K562 (cell line): Measurements from ENCODE around the gene TBPL2. TPM values are rescaled to one million over a fixed set of nuclear protein-coding genes. Genes with fewer than 3 reads are reported as not detected.

Experiments used
- ATAC-seq: fragments of 200-7000 bp; cut with Tn5 transposase; 3 replicates; pipeline ENCODE4 v1.9.1; 2020; ENCODE audit warnings: moderate library complexity
- BruUV-seq: library from RNA; stranded (reverse); fragments of 400-500 nt; replicated peaks from 2 replicates; lab custom pipeline; 2021; lab: Mats Ljungman, UMichigan
- CTCF ChIA-PET: fragments of 300-600 bp; formaldehyde crosslinking; extraction: SDS; loops from one replicate; lab custom pipeline; 2021; ENCODE audit warnings: low intra/inter-chr PET ratio; lab: Yijun Ruan, JAX
- POLR2A ChIA-PET: fragments of 300-600, 350-650 bp; sonication (Branson Sonifier 250); formaldehyde crosslinking; extraction: SDS; loops from one replicate; lab custom pipeline; 2021; ENCODE audit warnings: antibody characterized with exemption, inconsistent platforms; lab: Yijun Ruan, JAX
- DNase-seq, 4 experiments: peaks; one replicate each; pipeline versions ENCODE4 v3.0.0 to v3.0.0-alpha.2; 2011 to 2018; ENCODE audit warnings: low spot score in 3 of 4, mixed read lengths in 3 of 4; ENCODE audit errors: extremely low read depth in 1 of 4
- FAIRE-seq: peaks from 2 replicates; lab custom pipeline; 2011; peaks lifted over from hg19 to GRCh38; lab: Jason Lieb, UNC
- H2AFZ ChIP-seq: 2 replicates; pipeline ENCODE4 v1.6.0; 2011; ENCODE audit warnings: low read depth, low read length, control low read depth, inconsistent platforms
- H3K27ac ChIP-seq: fragments of 200-600 bp; 3 replicates; pipeline ENCODE4 v1.8.0; 2011; ENCODE audit warnings: low read depth, mild to moderate bottlenecking, control low read depth, inconsistent platforms, low read length, moderate library complexity, mixed read lengths; ENCODE audit errors: extremely low read depth
- H3K27me3 ChIP-seq, 2 experiments: fragments of 300-600 bp in 1 of 2; 2 replicates in 1 of 2; 3 replicates in 1 of 2; pipeline versions ENCODE4 v1.6.0 to v1.8.0; 2011; ENCODE audit warnings: inconsistent platforms in 2 of 2, low read length in 2 of 2, mild to moderate bottlenecking in 1 of 2, mixed read lengths in 1 of 2, moderate library complexity in 1 of 2; ENCODE audit not compliant: control insufficient read depth in 2 of 2, insufficient read depth in 2 of 2
- H3K36me3 ChIP-seq: fragments of 300-600 bp; 3 replicates; pipeline ENCODE4 v1.8.0; 2011; ENCODE audit warnings: mild to moderate bottlenecking, low read length, inconsistent platforms; ENCODE audit not compliant: control insufficient read depth, insufficient read depth
- H3K4me1 ChIP-seq, 2 experiments: fragments of 200-600 bp in 1 of 2; replicated peaks in 1 of 2; 2 replicates in 1 of 2; 3 replicates in 1 of 2; pipeline versions ENCODE4 v1.5.1 to v1.8.0; 2011; ENCODE audit warnings: inconsistent platforms in 2 of 2, low read length in 2 of 2, mild to moderate bottlenecking in 1 of 2, mixed read lengths in 1 of 2, moderate library complexity in 1 of 2; ENCODE audit not compliant: control insufficient read depth in 2 of 2, insufficient read depth in 2 of 2
- H3K4me2 ChIP-seq: 2 replicates; pipeline ENCODE4 v1.6.1; 2011; ENCODE audit warnings: low read length, control low read depth, inconsistent platforms, mixed read lengths; ENCODE audit not compliant: insufficient read depth
- H3K4me3 ChIP-seq: fragments of 200-600 bp; sonication (generic), shearing (Covaris generic); 2 replicates; pipeline ENCODE4 v1.5.1; 2016; ENCODE audit warnings: control low read depth, inconsistent platforms
- H3K79me2 ChIP-seq: fragments of 200-600 bp; 3 replicates; pipeline ENCODE4 v1.8.0; 2011; ENCODE audit warnings: low read length, inconsistent platforms; ENCODE audit not compliant: control insufficient read depth, insufficient read depth
- H3K9ac ChIP-seq, 2 experiments: 2 replicates each; pipeline versions ENCODE4 v1.6.0 to v1.6.1; 2011; ENCODE audit warnings: low read depth in 2 of 2, low read length in 2 of 2, control low read depth in 1 of 2, inconsistent platforms in 1 of 2, mild to moderate bottlenecking in 1 of 2, mixed read lengths in 1 of 2; ENCODE audit not compliant: insufficient read depth in 1 of 2
- H3K9me1 ChIP-seq: one replicate; pipeline ENCODE4 v1.6.0; 2011; ENCODE audit warnings: inconsistent platforms, mild to moderate bottlenecking, low read length, moderate library complexity; ENCODE audit not compliant: control insufficient read depth, insufficient read depth
- H3K9me3 ChIP-seq: replicated peaks from 2 replicates; pipeline ENCODE4 v1.5.1; 2011; ENCODE audit warnings: low read depth, low read length, inconsistent platforms; ENCODE audit not compliant: control insufficient read depth, insufficient read depth
- H4K20me1 ChIP-seq: replicated peaks from 2 replicates; pipeline ENCODE4 v1.6.1; 2011; ENCODE audit warnings: low read length, inconsistent platforms, mixed read lengths; ENCODE audit not compliant: control insufficient read depth, insufficient read depth
- ATF3 ChIP-seq, 2 experiments: fragments of 450-650 bp in 1 of 2; sonication (generic) in 1 of 2; formaldehyde crosslinking in 1 of 2; IDR thresholded peaks in 1 of 2; conservative IDR thresholded peaks in 1 of 2; 2 replicates each; pipeline versions ENCODE4 v1.6.1 to v1.8.1; 2016 to 2023; ENCODE audit warnings: mild to moderate bottlenecking in 2 of 2, moderate library complexity in 2 of 2, inconsistent platforms in 1 of 2, missing genetic modification reagents in 1 of 2
- CXXC5 ChIP-seq: fragments of 250-450 bp; sonication (Bioruptor Pico); IDR thresholded peaks from 2 replicates; pipeline ENCODE4 v1.8.0; 2022; ENCODE audit warnings: inconsistent platforms, mild to moderate bottlenecking, moderate library complexity
- EHMT2 ChIP-seq: fragments of 450-650 bp; IDR thresholded peaks from 2 replicates; pipeline ENCODE4 v1.6.1; 2018; ENCODE audit warnings: antibody characterized with exemption
- FOXM1 ChIP-seq, 2 experiments: fragments of 450-650 bp in 1 of 2; sonication (generic) in 1 of 2; formaldehyde crosslinking in 1 of 2; IDR thresholded peaks; 2 replicates each; pipeline versions ENCODE4 v1.6.1 to v1.9.0; 2017 to 2022; ENCODE audit warnings: low read depth in 2 of 2, mild to moderate bottlenecking in 2 of 2, missing genetic modification reagents in 1 of 2, moderate library complexity in 1 of 2
- GABPA ChIP-seq: fragments of 200-800 bp; sonication (Bioruptor generic); conservative IDR thresholded peaks from 2 replicates; pipeline ENCODE4 v1.6.1; 2016; ENCODE audit warnings: low read depth, missing genetic modification characterization, missing compliant biosample characterization
- GABPB1 ChIP-seq: sonication (generic); formaldehyde crosslinking; IDR thresholded peaks from 2 replicates; pipeline ENCODE4 v1.8.0; 2022; ENCODE audit warnings: mild to moderate bottlenecking, missing genetic modification reagents
- GATAD2A ChIP-seq: fragments of 450-650 bp; IDR thresholded peaks from 2 replicates; pipeline ENCODE4 v1.6.1; 2017
- KLF1 ChIP-seq: fragments of 450-650 bp; IDR thresholded peaks from 2 replicates; pipeline ENCODE4 v1.6.1; 2016; ENCODE audit warnings: missing genetic modification characterization, missing compliant biosample characterization
- KLF16 ChIP-seq: IDR thresholded peaks from 2 replicates; pipeline ENCODE4 v1.6.1; 2016; ENCODE audit warnings: antibody characterized with exemption
- NCOR1 ChIP-seq: fragments of 450-650 bp; IDR thresholded peaks from 2 replicates; pipeline ENCODE4 v1.6.1; 2016; ENCODE audit warnings: mild to moderate bottlenecking, moderate library complexity
- NFATC3 ChIP-seq: fragments of 450-650 bp; IDR thresholded peaks from 2 replicates; pipeline ENCODE4 v1.6.1; 2017; ENCODE audit warnings: mild to moderate bottlenecking
- PURB ChIP-seq: sonication (generic); formaldehyde crosslinking; IDR thresholded peaks from 2 replicates; pipeline ENCODE4 v1.9.0; 2021; ENCODE audit warnings: low read depth, mild to moderate bottlenecking, missing genetic modification reagents
- RHOXF2B ChIP-seq: fragments of 250-450 bp; sonication (Bioruptor Pico); conservative IDR thresholded peaks from 2 replicates; pipeline ENCODE4 v1.5.1; 2021
- SLC30A9 ChIP-seq: fragments of 250-450 bp; sonication (Bioruptor Pico); IDR thresholded peaks from 2 replicates; pipeline ENCODE4 v1.8.0; 2022; ENCODE audit warnings: mild to moderate bottlenecking, moderate library complexity
- THRB ChIP-seq: fragments of 450-650 bp; formaldehyde crosslinking; conservative IDR thresholded peaks from 2 replicates; pipeline ENCODE4 v1.4.0; 2022; ENCODE audit warnings: mild to moderate bottlenecking, missing genetic modification characterization
- ZKSCAN1 ChIP-seq: fragments of 150-350 bp; IDR thresholded peaks from 2 replicates; pipeline ENCODE4 v1.6.1; 2016; ENCODE audit warnings: low read depth, low read length
- ZNF316 ChIP-seq: fragments of 450-650 bp; IDR thresholded peaks from 2 replicates; pipeline ENCODE4 v1.6.1; 2016
- ZNF511 ChIP-seq: sonication (generic); formaldehyde crosslinking; IDR thresholded peaks from 2 replicates; pipeline ENCODE4 v1.8.0; 2022; ENCODE audit warnings: mild to moderate bottlenecking, missing genetic modification reagents
- ZNF639 ChIP-seq, 2 experiments: fragments of 200-800 bp in 1 of 2; sonication (Bioruptor generic) in 1 of 2; sonication (generic) in 1 of 2; formaldehyde crosslinking in 1 of 2; IDR thresholded peaks in 1 of 2; conservative IDR thresholded peaks in 1 of 2; 2 replicates each; pipeline versions ENCODE4 v1.5.0 to v1.6.1; 2016 to 2020; ENCODE audit warnings: missing compliant biosample characterization in 1 of 2, missing genetic modification characterization in 1 of 2, missing genetic modification reagents in 1 of 2
- WGBS: fragments of 100-300 bp; shearing (Covaris generic); methylation state at CpG from one replicate; pipeline ENCODE4 v1.1.6; 2016; ENCODE audit warnings: low coverage, mixed read lengths; ENCODE audit not compliant: insufficient coverage; ENCODE audit errors: missing lambda C conversion rate; 5-methylcytosine and 5-hydroxymethylcytosine counted together
- in situ Hi-C: fragments of 300-500 bp; cut with MboI; formaldehyde crosslinking; loops from 4 replicates; pipeline ENCODE4 v1.15.0; 2018; ENCODE audit warnings: inconsistent platforms, mixed read lengths
- intact Hi-C: fragments of 100-400 bp; cut with micrococcal nuclease; formaldehyde crosslinking; loops from 2 replicates; pipeline ENCODE4 v1.14.2; 2022
- polyA plus RNA-seq, 8 experiments: library from polyadenylated mRNA; depleted of rRNA in 4 of 8; stranded (reverse) in 5 of 8; unstranded in 3 of 8; fragments of >200 nt; fragmentation: Nextera tagmentation in 2 of 8; fragmentation: Illumina TruSeq in 1 of 8; extraction: Ambion mirVana in 2 of 8; extraction: Trizol in 1 of 8; gene quantifications; 2 replicates each; pipeline versions ENCODE4 v1.2.1 to v1.2.3, GENCODE V29; 2011 to 2014; ENCODE audit warnings: inconsistent platforms in 1 of 8, missing spikeins in 1 of 8
- total RNA-seq, 7 experiments: library from RNA; depleted of rRNA in 6 of 7; stranded (reverse); fragments of >200 nt in 6 of 7; fragmentation: Illumina TruSeq in 2 of 7; extraction: Trizol in 2 of 7; gene quantifications; 2 replicates each; pipeline versions ENCODE4 v1.2.1 to v1.2.3, GENCODE V29; 2011 to 2021; ENCODE audit warnings: low replicate concordance in 1 of 7

TBPL2 gene
- total and polyA plus RNA-seq, 9 of the 15 experiments (the other 6 are each of a cell fraction or from before 2014, with no cell fraction given) = not detected

- intact Hi-C loops (no loop called here), in situ Hi-C loops (no loop called here)
- WGBS = 3% methylated on average over 5 of the region's 5 CpGs
- no TSS peak for BruUV-seq
- CTCF ChIA-PET = no interaction called here
- Histone ChIP-seq H3K4me3 (no peak overlapping the region), H3K27me3 (no peaks in the 10 kb centered on the region), H3K36me3 (peaks cover 25% of the 10 kb centered on the region; the same call in 2 of the 3 replicates), H3K9ac (peak overlapping the region; percentile 51 to 74; a peak in 2 of 4 replicates), H3K27ac (peak overlapping the region; percentile 81), H3K9me1 (no peaks in the 10 kb centered on the region), H3K79me2 (no peaks in the 10 kb centered on the region), H4K20me1 (no peaks in the 10 kb centered on the region), H2AFZ (no peak overlapping the region; the same call in 1 of the 2 replicates), H3K4me2 (peak overlapping the region; percentile 79), H3K9me3 (no peaks in the 10 kb centered on the region), H3K4me1 (peaks cover 24 to 64% of the 10 kb centered on the region in 2 experiments)
- DNase-seq (peak; percentile 69 to 85 (median 75)), FAIRE-seq (peak; percentile 98), ATAC-seq (peak; percentile 91)
- POLR2A ChIA-PET = interaction anchor here (0.6 to 1.9 kb wide), 6 partner anchors 9 to 60 kb away, joined by 3 to 9 read pairs (median 4); no protein-coding TSS in a partner anchor
- no peak for TF ChIP-seq NFATC3
- no peak for TF ChIP-seq ZNF511 (CRISPR knock-in tag)
- no peak for TF ChIP-seq ZKSCAN1
- TF ChIP-seq GABPB1 (CRISPR knock-in tag) = no peak
- TF ChIP-seq CXXC5 (CRISPR knock-in tag) = peak; percentile 93
- no peak for TF ChIP-seq RHOXF2B
- no peak for TF ChIP-seq KLF1
- TF ChIP-seq PURB (CRISPR knock-in tag) = no peak
- peak; percentile 94 for TF ChIP-seq KLF16
- TF ChIP-seq ZNF639 (CRISPR knock-in tag; conservative IDR thresholded peaks at IDR 0.05 in 1 of 2, IDR thresholded peaks at IDR 0.05 in 1 of 2) = peak in 1 of 2 experiments; percentile 76; a peak in 2 of 4 replicates
- peak; percentile 88 for TF ChIP-seq FOXM1 (IDR thresholded peaks at IDR 0.05; ENCODE audit: low read depth)
- TF ChIP-seq FOXM1 (CRISPR knock-in tag; IDR thresholded peaks at IDR 0.05; ENCODE audit: low read depth) = no peak
- TF ChIP-seq THRB (CRISPR knock-in tag) = no peak
- peak; percentile 92 for TF ChIP-seq NCOR1
- TF ChIP-seq ATF3 (IDR thresholded peaks at IDR 0.05) = peak; percentile 66
- TF ChIP-seq ATF3 (CRISPR knock-in tag; conservative IDR thresholded peaks at IDR 0.05) = no peak
- TF ChIP-seq GABPA = 0 out of 2 replicates have a peak, but pooled peaks have one; percentile 31
- TF ChIP-seq EHMT2 = no peak
- no peak for TF ChIP-seq SLC30A9 (CRISPR knock-in tag)
- 0 out of 2 replicates have a peak, but pooled peaks have one; percentile 18 for TF ChIP-seq ZNF316
- peak; percentile 78 for TF ChIP-seq GATAD2A
Observed at GRCh38 chr14:55383541-55384140, 56.8 kb downstream of the TBPL2 start.
